MM.1S (cell line): ENCODE data around the gene NOSIP.

Experiments used
- DNase-seq: peaks from one replicate; pipeline ENCODE4 v3.0.0-alpha.2; 2015
- H2AFZ ChIP-seq: fragments of 300-600 bp; sonication (generic); 2 replicates; pipeline ENCODE4 v1.6.0; 2016; ENCODE audit warnings: antibody characterized with exemption, low read length
- H3F3A ChIP-seq: fragments of 300-600 bp; sonication (generic); 2 replicates; pipeline ENCODE4 v1.6.1; 2016; ENCODE audit warnings: mild to moderate bottlenecking, antibody characterized with exemption, low read length, moderate library complexity, mixed read lengths; ENCODE audit not compliant: insufficient read depth
- H3K27ac ChIP-seq: fragments of 300-600 bp; sonication (generic); 2 replicates; pipeline ENCODE4 v1.5.1; 2016; ENCODE audit warnings: mild to moderate bottlenecking, low read length
- H3K27me3 ChIP-seq: fragments of 300-600 bp; sonication (generic); replicated peaks from 2 replicates; pipeline ENCODE4 v1.6.0; 2016; ENCODE audit warnings: low read length; ENCODE audit not compliant: insufficient read depth
- H3K36me3 ChIP-seq: fragments of 300-600 bp; sonication (generic); replicated peaks from 2 replicates; pipeline ENCODE4 v1.6.1; 2016; ENCODE audit warnings: mild to moderate bottlenecking, low read length, mixed read lengths; ENCODE audit not compliant: insufficient read depth
- H3K4me1 ChIP-seq: fragments of 300-600 bp; sonication (generic); 2 replicates; pipeline ENCODE4 v1.6.1; 2016; ENCODE audit warnings: low read length, mixed read lengths
- H3K4me2 ChIP-seq: fragments of 300-600 bp; sonication (generic); 2 replicates; pipeline ENCODE4 v1.6.0; 2016; ENCODE audit warnings: low read depth, low read length
- H3K4me3 ChIP-seq: fragments of 300-600 bp; sonication (generic); 2 replicates; pipeline ENCODE4 v1.5.1; 2016; ENCODE audit warnings: low read length, mixed read lengths
- H3K79me2 ChIP-seq: fragments of 300-600 bp; sonication (generic); 2 replicates; pipeline ENCODE4 v1.6.1; 2016; ENCODE audit warnings: mixed run types, low read length, mixed read lengths
- H3K9ac ChIP-seq: fragments of 300-600 bp; sonication (generic); 2 replicates; pipeline ENCODE4 v1.6.1; 2016; ENCODE audit warnings: low read length, mixed read lengths
- H3K9me2 ChIP-seq: fragments of 300-600 bp; sonication (generic); replicated peaks from 2 replicates; pipeline ENCODE4 v1.6.1; 2016; ENCODE audit warnings: mild to moderate bottlenecking, low read length, mixed read lengths; ENCODE audit not compliant: insufficient read depth
- H3K9me3 ChIP-seq: fragments of 300-600 bp; sonication (generic); replicated peaks from 2 replicates; pipeline ENCODE4 v1.6.1; 2016; ENCODE audit warnings: mild to moderate bottlenecking, low read length, mixed read lengths; ENCODE audit not compliant: insufficient read depth
- H4K20me1 ChIP-seq: fragments of 300-600 bp; sonication (generic); 2 replicates; pipeline ENCODE4 v1.6.1; 2016; ENCODE audit warnings: mild to moderate bottlenecking, low read length, moderate library complexity, mixed read lengths; ENCODE audit not compliant: insufficient read depth
- EZH2 ChIP-seq: fragments of 300-600 bp; sonication (generic); optimal IDR thresholded peaks from 2 replicates; pipeline ENCODE3; 2017; ENCODE audit warnings: low read depth, mild to moderate bottlenecking, antibody characterized with exemption, low read length, mixed read lengths
- EZH2phosphoT487 ChIP-seq: fragments of 300-600 bp; sonication (generic); IDR thresholded peaks from 2 replicates; pipeline ENCODE4 v1.6.1; 2018; ENCODE audit warnings: antibody characterized with exemption, low read length
- TF ChIP-seq, protein P1 (sequence below): fragments of 300-600 bp; sonication (generic); IDR thresholded peaks from 2 replicates; pipeline ENCODE4 v1.5.1; 2016; ENCODE audit warnings: antibody characterized with exemption, low read length, mixed read lengths

The NOSIP gene

DNA sequence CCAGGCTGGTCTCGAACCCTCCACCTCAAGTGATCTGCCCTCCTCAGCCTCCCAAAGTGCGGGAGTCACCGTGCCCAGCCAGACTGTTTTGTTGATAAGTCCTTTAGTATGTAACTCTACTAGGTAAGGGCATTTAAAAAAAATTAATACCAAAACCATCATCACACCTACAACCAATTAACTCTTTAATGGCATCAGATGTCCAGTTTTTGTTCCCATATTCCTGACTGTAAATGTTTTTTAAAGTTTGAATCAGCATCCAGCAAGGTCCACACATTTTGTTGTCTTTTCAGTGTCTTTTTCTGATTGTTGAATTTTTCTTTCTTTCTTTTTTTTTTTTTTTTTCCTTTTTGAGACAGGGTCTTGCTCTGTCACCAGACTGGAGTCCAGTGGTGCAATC, 62.3 kb downstream of the NOSIP start:
- Histone ChIP-seq H3K4me1 (no peaks in the 10 kb centered on the region), H3K4me3 (no peak overlapping the region), H3K36me3 (no peaks in the 10 kb centered on the region), H3K27ac (no peak overlapping the region), H4K20me1 (no peaks in the 10 kb centered on the region), H3K27me3 (peaks cover 76% of the 10 kb centered on the region), H3K9me3 (no peaks in the 10 kb centered on the region), H3F3A (no peaks in the 10 kb centered on the region), H3K79me2 (no peaks in the 10 kb centered on the region), H3K4me2 (no peak overlapping the region), H3K9me2 (no peaks in the 10 kb centered on the region), H2AFZ (no peak overlapping the region), H3K9ac (no peak overlapping the region)
- TF ChIP-seq EZH2phosphoT487: no peak
- TF ChIP-seq, protein P1, sequence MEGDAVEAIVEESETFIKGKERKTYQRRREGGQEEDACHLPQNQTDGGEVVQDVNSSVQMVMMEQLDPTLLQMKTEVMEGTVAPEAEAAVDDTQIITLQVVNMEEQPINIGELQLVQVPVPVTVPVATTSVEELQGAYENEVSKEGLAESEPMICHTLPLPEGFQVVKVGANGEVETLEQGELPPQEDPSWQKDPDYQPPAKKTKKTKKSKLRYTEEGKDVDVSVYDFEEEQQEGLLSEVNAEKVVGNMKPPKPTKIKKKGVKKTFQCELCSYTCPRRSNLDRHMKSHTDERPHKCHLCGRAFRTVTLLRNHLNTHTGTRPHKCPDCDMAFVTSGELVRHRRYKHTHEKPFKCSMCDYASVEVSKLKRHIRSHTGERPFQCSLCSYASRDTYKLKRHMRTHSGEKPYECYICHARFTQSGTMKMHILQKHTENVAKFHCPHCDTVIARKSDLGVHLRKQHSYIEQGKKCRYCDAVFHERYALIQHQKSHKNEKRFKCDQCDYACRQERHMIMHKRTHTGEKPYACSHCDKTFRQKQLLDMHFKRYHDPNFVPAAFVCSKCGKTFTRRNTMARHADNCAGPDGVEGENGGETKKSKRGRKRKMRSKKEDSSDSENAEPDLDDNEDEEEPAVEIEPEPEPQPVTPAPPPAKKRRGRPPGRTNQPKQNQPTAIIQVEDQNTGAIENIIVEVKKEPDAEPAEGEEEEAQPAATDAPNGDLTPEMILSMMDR: no peak
- no peak for TF ChIP-seq EZH2
- no peak for DNase-seq

DNA sequence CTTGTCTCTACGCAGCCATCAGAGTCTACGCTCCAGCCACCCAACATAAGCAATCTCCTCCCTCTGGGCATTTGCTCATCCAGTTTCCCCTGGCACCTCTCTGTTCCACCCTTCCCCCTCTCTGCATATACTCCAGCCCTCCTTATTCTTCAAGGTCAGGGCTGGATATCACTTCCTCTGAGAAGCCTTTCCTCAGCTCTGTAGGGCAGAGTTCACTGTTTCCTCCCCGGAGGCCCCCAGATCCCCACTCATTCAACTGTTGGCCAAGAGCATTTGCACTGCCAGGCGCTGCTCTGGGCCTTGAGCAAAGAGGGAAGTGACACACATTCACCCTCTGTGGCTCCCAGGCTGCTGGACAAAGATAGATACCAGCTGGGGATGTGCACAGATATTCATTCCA, 64.6 kb downstream of the NOSIP start:
- Histone ChIP-seq H3K27me3 (peaks cover 79% of the 10 kb centered on the region), H3K4me2 (no peak overlapping the region), H3K9ac (no peak overlapping the region), H3F3A (no peaks in the 10 kb centered on the region), H3K9me3 (no peaks in the 10 kb centered on the region), H3K27ac (no peak overlapping the region), H2AFZ (no peak overlapping the region), H3K36me3 (no peaks in the 10 kb centered on the region), H3K4me1 (no peaks in the 10 kb centered on the region), H3K4me3 (no peak overlapping the region), H3K79me2 (no peaks in the 10 kb centered on the region), H4K20me1 (no peaks in the 10 kb centered on the region), H3K9me2 (no peaks in the 10 kb centered on the region)
- DNase-seq: no peak
- TF ChIP-seq, protein P1: no peak
- TF ChIP-seq EZH2phosphoT487: no peak
- TF ChIP-seq EZH2: no peak

DNA sequence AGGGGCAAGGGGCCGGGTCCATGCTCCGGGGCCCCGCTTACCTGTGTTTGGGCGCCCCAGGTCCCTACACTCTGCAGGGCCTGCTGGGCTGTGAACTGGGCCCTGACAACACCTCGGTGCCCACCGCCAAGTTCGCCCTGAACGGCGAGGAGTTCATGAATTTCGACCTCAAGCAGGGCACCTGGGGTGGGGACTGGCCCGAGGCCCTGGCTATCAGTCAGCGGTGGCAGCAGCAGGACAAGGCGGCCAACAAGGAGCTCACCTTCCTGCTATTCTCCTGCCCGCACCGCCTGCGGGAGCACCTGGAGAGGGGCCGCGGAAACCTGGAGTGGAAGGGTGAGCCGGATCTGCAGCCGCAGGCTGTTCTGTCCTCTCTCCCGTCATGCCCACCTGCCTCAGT, 66.2 kb downstream of the NOSIP start:
- no peaks in the 10 kb centered on the region for H3K36me3 ChIP-seq
- H3K9me2 ChIP-seq: no peaks in the 10 kb centered on the region
- H3K79me2 ChIP-seq: no peaks in the 10 kb centered on the region
- peaks cover 81% of the 10 kb centered on the region for H3K27me3 ChIP-seq
- no peak overlapping the region for H3K4me3 ChIP-seq
- no peaks in the 10 kb centered on the region for H3F3A ChIP-seq
- no peak overlapping the region for H3K4me2 ChIP-seq
- no peaks in the 10 kb centered on the region for H3K4me1 ChIP-seq
- no peak overlapping the region for H3K9ac ChIP-seq
- H3K27ac ChIP-seq: no peak overlapping the region
- H3K9me3 ChIP-seq: no peaks in the 10 kb centered on the region
- no peak overlapping the region for H2AFZ ChIP-seq
- H4K20me1 ChIP-seq: no peaks in the 10 kb centered on the region
- DNase-seq: no peak
- TF ChIP-seq EZH2phosphoT487 (no peak), EZH2 (no peak)
- TF ChIP-seq, protein P1: no peak
